B cell (primary cell): ENCODE results near the gene TDRD5. TPM values are rescaled to one million over a fixed set of nuclear protein-coding genes. Genes with fewer than 3 reads are reported as not detected.

ENCODE experiments used
- ATAC-seq: fragments of 200-7000 bp; cut with Tn5 transposase; one replicate; pipeline ENCODE4 v1.10.0; 2021; ENCODE audit warnings: low read depth, mild to moderate bottlenecking, moderate number of reproducible peaks, moderate library complexity
- CTCF ChIA-PET: fragments of 350-600 bp; sonication (Branson Sonifier 250); formaldehyde crosslinking; loops from one replicate; lab custom pipeline; 2021; ENCODE audit warnings: antibody characterized with exemption, inconsistent platforms; lab: Charles Lee
- POLR2A ChIA-PET: fragments of 350-600 bp; sonication (Branson Sonifier 250); formaldehyde crosslinking; loops from one replicate; lab custom pipeline; 2021; ENCODE audit warnings: antibody characterized with exemption; lab: Charles Lee
- DNase-seq: peaks from one replicate; pipeline ENCODE4 v3.0.0; 2013
- H2AFZ ChIP-seq: 2 replicates; pipeline ENCODE4 v1.6.1; 2012; ENCODE audit warnings: mild to moderate bottlenecking, low read depth, low read length; ENCODE audit not compliant: insufficient read depth, poor library complexity, severe bottlenecking
- H3K27ac ChIP-seq, 2 donors: 1 replicate in 1 of 2; 2 replicates in 1 of 2; pipeline ENCODE4 v1.5.1; 2012 to 2013; ENCODE audit warnings: low read length in 2 of 2, mild to moderate bottlenecking in 2 of 2, moderate library complexity in 1 of 2
- H3K27me3 ChIP-seq, 4 experiments: fragments of 200-600 bp in 1 of 4; sonication (generic) in 1 of 4; replicated peaks in 1 of 4; 1 replicate in 2 of 4; 2 replicates in 2 of 4; pipeline versions ENCODE4 v1.6.1 to v1.7.0; 2013 to 2016; ENCODE audit warnings: low read length in 3 of 4, mild to moderate bottlenecking in 2 of 4, mixed read lengths in 1 of 4, moderate library complexity in 1 of 4; ENCODE audit not compliant: insufficient read depth in 4 of 4, control insufficient read depth in 3 of 4; ENCODE audit errors: control extremely low read depth in 1 of 4
- H3K36me3 ChIP-seq, 2 experiments: replicated peaks in 1 of 2; 1 replicate in 1 of 2; 2 replicates in 1 of 2; pipeline versions ENCODE4 v1.6.1 to v1.7.1; 2013; ENCODE audit warnings: low read length in 1 of 2; ENCODE audit not compliant: insufficient read depth in 2 of 2, control insufficient read depth in 1 of 2; ENCODE audit errors: control extremely low read depth in 1 of 2, extremely low read depth in 1 of 2
- H3K4me1 ChIP-seq, 2 donors: fragments of 200-600 bp in 1 of 2; sonication (generic) in 1 of 2; 1 replicate in 1 of 2; 2 replicates in 1 of 2; pipeline versions ENCODE4 v1.5.1 to v1.6.1; 2013 to 2017; ENCODE audit warnings: low read length in 2 of 2; ENCODE audit not compliant: control insufficient read depth in 2 of 2, insufficient read depth in 2 of 2
- H3K4me2 ChIP-seq: replicated peaks from 2 replicates; pipeline ENCODE3; 2012; ENCODE audit warnings: mild to moderate bottlenecking, low read depth, low read length; ENCODE audit not compliant: poor library complexity, severe bottlenecking
- H3K4me3 ChIP-seq, 5 experiments: fragments of 200-600 bp in 1 of 5; sonication (generic) in 1 of 5; 1 replicate in 3 of 5; 2 replicates in 2 of 5; pipeline versions ENCODE4 v1.5.1 to v1.7.0; 2011 to 2016; ENCODE audit warnings: low read length in 4 of 5, mild to moderate bottlenecking in 4 of 5, low read depth in 2 of 5, control low read depth in 1 of 5, moderate library complexity in 1 of 5; ENCODE audit not compliant: insufficient read depth in 1 of 5; ENCODE audit errors: control extremely low read depth in 1 of 5, extremely low read depth in 1 of 5
- H3K79me2 ChIP-seq: fragments of 200-600 bp; sonication (generic); one replicate; pipeline ENCODE4 v1.6.0; 2016; ENCODE audit warnings: low read length; ENCODE audit not compliant: control insufficient read depth, insufficient read depth
- H3K9ac ChIP-seq: fragments of 200-600 bp; sonication (generic); 2 replicates; pipeline ENCODE4 v1.6.1; 2017; ENCODE audit warnings: mild to moderate bottlenecking, low read length, moderate library complexity
- H3K9me3 ChIP-seq, 3 donors: one replicate each; pipeline versions ENCODE4 v1.6.1 to v1.7.1; 2013; ENCODE audit warnings: low read length in 2 of 3; ENCODE audit not compliant: control insufficient read depth in 2 of 3, insufficient read depth in 1 of 3; ENCODE audit errors: control extremely low read depth in 1 of 3
- H4K20me1 ChIP-seq: 2 replicates; pipeline ENCODE4 v1.6.0; 2012; ENCODE audit warnings: mild to moderate bottlenecking, low read length; ENCODE audit not compliant: insufficient read depth, control insufficient read depth, poor library complexity, severe bottlenecking
- H3K27ac Mint-ChIP-seq: one replicate; pipeline ENCODE4 v1.8.0; 2021; ENCODE audit warnings: mixed read lengths
- H3K27me3 Mint-ChIP-seq: one replicate; pipeline ENCODE4 v1.8.0; 2021; ENCODE audit warnings: mixed read lengths
- H3K4me1 Mint-ChIP-seq: one replicate; pipeline ENCODE4 v1.8.0; 2021; ENCODE audit warnings: mixed read lengths
- H3K4me3 Mint-ChIP-seq: one replicate; pipeline ENCODE4 v1.8.0; 2021; ENCODE audit warnings: mixed read lengths
- H3K9me3 Mint-ChIP-seq: one replicate; pipeline ENCODE4 v1.8.0; 2022; ENCODE audit warnings: mixed read lengths; ENCODE audit not compliant: insufficient read depth
- EZH2 ChIP-seq: IDR thresholded peaks from 2 replicates; pipeline ENCODE4 v1.6.1; 2012; ENCODE audit warnings: borderline replicate concordance, low read depth, mild to moderate bottlenecking, moderate library complexity, low read length; ENCODE audit not compliant: insufficient read depth, poor library complexity, severe bottlenecking
- WGBS: methylation state at CpG from one replicate; pipeline ENCODE4 v1.1.5; 2013; ENCODE audit warnings: missing lambda C conversion rate; ENCODE audit not compliant: insufficient coverage; 5-methylcytosine and 5-hydroxymethylcytosine counted together
- intact Hi-C: fragments of 100-400 bp; cut with micrococcal nuclease; formaldehyde crosslinking; loops from one replicate; pipeline ENCODE4 v1.10.0; 2022
- polyA plus RNA-seq: library from polyadenylated mRNA; depleted of rRNA; stranded (reverse); fragments of >200 nt; gene quantifications from 2 replicates; pipeline ENCODE4 v1.2.3, GENCODE V29; 2012
- total RNA-seq, 2 donors: library from RNA; stranded (reverse); fragments of 120-200 nt in 1 of 2; gene quantifications; 1 replicate in 1 of 2; 2 replicates in 1 of 2; pipeline versions ENCODE4 v1.2.3 to v1.2.4, GENCODE V29; 2013 to 2022
- TF ChIP-seq, protein P1 (sequence below): fragments of 200-600 bp; IDR thresholded peaks from one replicate; pipeline ENCODE4 v1.8.0; 2022; ENCODE audit warnings: antibody characterized with exemption, mild to moderate bottlenecking

Gene TDRD5
- total and polyA plus RNA-seq, 2 donors (not counting 1 experiment from before 2014, with no cell fraction given): not detected

DNA sequence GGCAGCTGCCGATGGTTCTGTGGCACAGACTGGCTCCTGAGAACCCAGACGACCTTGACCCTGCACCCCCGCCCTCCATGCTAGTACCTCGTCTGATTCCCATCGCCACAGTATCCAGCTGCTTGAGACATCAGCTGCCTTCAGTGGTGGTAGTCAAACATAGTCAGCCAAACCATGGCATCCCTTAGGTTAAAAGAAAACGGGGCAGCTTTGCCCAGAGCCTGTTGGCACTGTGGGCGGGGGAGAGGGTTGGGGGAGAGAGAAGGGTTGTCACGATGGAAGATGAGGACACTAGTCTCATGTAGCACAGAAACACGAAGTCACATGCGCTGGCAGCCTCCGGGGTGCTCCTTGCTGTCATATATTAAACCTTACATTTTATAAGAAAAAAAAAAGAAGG lies 961 bp upstream of the TDRD5 start:
- H3K4me1 Mint-ChIP-seq: no peaks in the 10 kb centered on the region
- intact Hi-C loops: no loop called here
- Histone ChIP-seq H2AFZ (no peak overlapping the region), H3K4me3 (no peak overlapping the region), H4K20me1 (no peaks in the 10 kb centered on the region), H3K4me2 (no peak overlapping the region), H3K27me3 (peaks cover 0 to 32% (median 11%) of the 10 kb centered on the region in 4 experiments), H3K4me1 (no peaks in the 10 kb centered on the region), H3K36me3 (no peaks in the 10 kb centered on the region), H3K79me2 (no peaks in the 10 kb centered on the region), H3K27ac (no peak overlapping the region), H3K9me3 (peaks cover 0 to 24% (median 0%) of the 10 kb centered on the region in 3 donors), H3K9ac (no peak overlapping the region)
- H3K27ac Mint-ChIP-seq: no peak overlapping the region
- ChIA-PET CTCF (no interaction called here), POLR2A (no interaction called here)
- H3K4me3 Mint-ChIP-seq: no peak overlapping the region
- ATAC-seq (no peak), DNase-seq (no peak)
- 88% methylated on average over 6 of the region's 11 CpGs for WGBS
- no peak for TF ChIP-seq EZH2
- TF ChIP-seq, protein P1, sequence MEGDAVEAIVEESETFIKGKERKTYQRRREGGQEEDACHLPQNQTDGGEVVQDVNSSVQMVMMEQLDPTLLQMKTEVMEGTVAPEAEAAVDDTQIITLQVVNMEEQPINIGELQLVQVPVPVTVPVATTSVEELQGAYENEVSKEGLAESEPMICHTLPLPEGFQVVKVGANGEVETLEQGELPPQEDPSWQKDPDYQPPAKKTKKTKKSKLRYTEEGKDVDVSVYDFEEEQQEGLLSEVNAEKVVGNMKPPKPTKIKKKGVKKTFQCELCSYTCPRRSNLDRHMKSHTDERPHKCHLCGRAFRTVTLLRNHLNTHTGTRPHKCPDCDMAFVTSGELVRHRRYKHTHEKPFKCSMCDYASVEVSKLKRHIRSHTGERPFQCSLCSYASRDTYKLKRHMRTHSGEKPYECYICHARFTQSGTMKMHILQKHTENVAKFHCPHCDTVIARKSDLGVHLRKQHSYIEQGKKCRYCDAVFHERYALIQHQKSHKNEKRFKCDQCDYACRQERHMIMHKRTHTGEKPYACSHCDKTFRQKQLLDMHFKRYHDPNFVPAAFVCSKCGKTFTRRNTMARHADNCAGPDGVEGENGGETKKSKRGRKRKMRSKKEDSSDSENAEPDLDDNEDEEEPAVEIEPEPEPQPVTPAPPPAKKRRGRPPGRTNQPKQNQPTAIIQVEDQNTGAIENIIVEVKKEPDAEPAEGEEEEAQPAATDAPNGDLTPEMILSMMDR: no peak
- no peaks in the 10 kb centered on the region for H3K9me3 Mint-ChIP-seq
- peaks cover 57% of the 10 kb centered on the region for H3K27me3 Mint-ChIP-seq

GRCh38 chr1:179591253-179591591 lies 410 bp upstream of the TDRD5 start:
- no peaks in the 10 kb centered on the region for H3K4me1 Mint-ChIP-seq
- Histone ChIP-seq H4K20me1 (no peaks in the 10 kb centered on the region), H3K27me3 (peaks cover 0 to 32% (median 11%) of the 10 kb centered on the region in 4 experiments), H3K9ac (no peak overlapping the region), H3K27ac (no peak overlapping the region), H3K4me1 (no peaks in the 10 kb centered on the region), H3K9me3 (peaks cover 0 to 24% (median 0%) of the 10 kb centered on the region in 3 donors), H3K79me2 (no peaks in the 10 kb centered on the region), H2AFZ (no peak overlapping the region), H3K4me2 (peak overlapping the region; percentile 26), H3K4me3 (no peak overlapping the region), H3K36me3 (no peaks in the 10 kb centered on the region)
- CTCF ChIA-PET: no interaction called here
- H3K27me3 Mint-ChIP-seq: peaks cover 53% of the 10 kb centered on the region
- H3K9me3 Mint-ChIP-seq: no peaks in the 10 kb centered on the region
- no peak overlapping the region for H3K4me3 Mint-ChIP-seq
- TF ChIP-seq, protein P1: no peak
- TF ChIP-seq EZH2: no peak
- no peak for ATAC-seq
- no peak for DNase-seq
- intact Hi-C loops: no loop called here
- no peak overlapping the region for H3K27ac Mint-ChIP-seq
- POLR2A ChIA-PET: no interaction called here
- WGBS: 43% methylated on average over 7 of the region's 7 CpGs
